Urinary bladder (tissue), 4 donors: ENCODE results near the gene SORCS2. TPM values are rescaled to one million over a fixed set of nuclear protein-coding genes. Genes with fewer than 3 reads are reported as not detected.

Source experiments
- DNase-seq: peaks from one replicate; pipeline ENCODE4 v3.0.0-alpha.2; 2015; ENCODE audit errors: extremely low spot score
- H3K27ac ChIP-seq: one replicate; pipeline ENCODE4 v1.5.1; 2013; ENCODE audit warnings: low read depth, mild to moderate bottlenecking, moderate library complexity
- H3K36me3 ChIP-seq: one replicate; pipeline ENCODE4 v1.6.1; 2013; ENCODE audit warnings: mild to moderate bottlenecking, moderate library complexity; ENCODE audit not compliant: insufficient read depth
- H3K4me1 ChIP-seq: one replicate; pipeline ENCODE4 v1.6.1; 2013; ENCODE audit warnings: mild to moderate bottlenecking, moderate library complexity; ENCODE audit not compliant: insufficient read depth
- H3K4me3 ChIP-seq: one replicate; pipeline ENCODE4 v1.5.1; 2013; ENCODE audit warnings: low read depth, low read length
- WGBS: extraction: QIAGEN DNeasy Blood & Tissue Kit; methylation state at CpG from one replicate; pipeline ENCODE4 v1.1.7; 2013; 5-methylcytosine and 5-hydroxymethylcytosine counted together
- polyA plus RNA-seq: library from polyadenylated mRNA; stranded (reverse); fragments of 200-250 nt; gene quantifications from one replicate; pipeline ENCODE4 v1.2.3, GENCODE V29; 2013
- total RNA-seq: library from RNA; depleted of rRNA; stranded (reverse); fragments of >200 nt; gene quantifications from one replicate; pipeline ENCODE4 v1.2.3, GENCODE V29; 2014
- donor health status: healthy with polysubstance abuse.
- donor health status: healthy.

The SORCS2 gene
- total and polyA plus RNA-seq, 2 donors = 5.3 to 10.8 TPM

- Histone ChIP-seq H3K4me1 (peaks cover 2% of the 10 kb centered on the region), H3K4me3 (no peak overlapping the region), H3K36me3 (no peaks in the 10 kb centered on the region), H3K27ac (no peak overlapping the region)
- WGBS = 80% methylated on average over 8 of the region's 8 CpGs
- DNase-seq = no peak
These were observed 460.1 kb downstream of the SORCS2 start for GRCh38 chr4:7652451-7652881.

GRCh38 chr4:7652906-7653305 lies 460.6 kb downstream of the SORCS2 start:
- Histone ChIP-seq H3K27ac (no peak overlapping the region), H3K4me3 (no peak overlapping the region), H3K36me3 (no peaks in the 10 kb centered on the region), H3K4me1 (peaks cover 2% of the 10 kb centered on the region)
- DNase-seq = no peak
- 86% methylated on average over 3 of the region's 3 CpGs for WGBS

GRCh38 chr4:7653510-7654369 lies 461.4 kb downstream of the SORCS2 start:
- Histone ChIP-seq H3K27ac (no peak overlapping the region), H3K4me1 (peaks cover 2% of the 10 kb centered on the region), H3K4me3 (no peak overlapping the region), H3K36me3 (no peaks in the 10 kb centered on the region)
- WGBS = 82% methylated on average over 23 of the region's 23 CpGs
- no peak for DNase-seq

GRCh38 chr4:7654550-7655445 lies 462.5 kb downstream of the SORCS2 start:
- DNase-seq = no peak
- Histone ChIP-seq H3K36me3 (no peaks in the 10 kb centered on the region), H3K4me1 (peaks cover 2% of the 10 kb centered on the region), H3K27ac (no peak overlapping the region), H3K4me3 (no peak overlapping the region)
- WGBS = 93% methylated on average over 25 of the region's 25 CpGs

GRCh38 chr4:7655511-7656243 lies 463.3 kb downstream of the SORCS2 start:
- H3K36me3 ChIP-seq = no peaks in the 10 kb centered on the region
- H3K27ac ChIP-seq = no peak overlapping the region
- 68% methylated on average over 32 of the region's 32 CpGs for WGBS
- H3K4me1 ChIP-seq = peaks cover 2% of the 10 kb centered on the region
- DNase-seq = no peak
- H3K4me3 ChIP-seq = no peak overlapping the region

GRCh38 chr4:7656244-7656800 lies 464.0 kb downstream of the SORCS2 start:
- no peak for DNase-seq
- Histone ChIP-seq H3K4me3 (no peak overlapping the region), H3K4me1 (peaks cover 2% of the 10 kb centered on the region), H3K36me3 (no peaks in the 10 kb centered on the region), H3K27ac (no peak overlapping the region)
- WGBS = 94% methylated on average over 17 of the region's 17 CpGs

GRCh38 chr4:7657545-7658297 lies 465.4 kb downstream of the SORCS2 start:
- 98% methylated on average over 6 of the region's 6 CpGs for WGBS
- no peak overlapping the region for H3K27ac ChIP-seq

GRCh38 chr4:7658341-7659204 lies 466.2 kb downstream of the SORCS2 start:
- H3K4me3 ChIP-seq = no peak overlapping the region
- no peak overlapping the region for H3K27ac ChIP-seq
- H3K36me3 ChIP-seq = no peaks in the 10 kb centered on the region
- no peak for DNase-seq
- WGBS = 91% methylated on average over 5 of the region's 5 CpGs
- H3K4me1 ChIP-seq = no peaks in the 10 kb centered on the region

More at GRCh38 chr4:7657545-7658297, 465.4 kb downstream of the SORCS2 start:
- DNase-seq = no peak
- no peak overlapping the region for H3K4me3 ChIP-seq
- H3K36me3 ChIP-seq = no peaks in the 10 kb centered on the region
- peaks cover 2% of the 10 kb centered on the region for H3K4me1 ChIP-seq

- Histone ChIP-seq H3K27ac (no peak overlapping the region), H3K36me3 (no peaks in the 10 kb centered on the region), H3K4me3 (no peak overlapping the region), H3K4me1 (no peaks in the 10 kb centered on the region)
- DNase-seq = no peak
- 91% methylated on average over 8 of the region's 8 CpGs for WGBS
These were observed 467.3 kb downstream of the SORCS2 start for GRCh38 chr4:7659429-7660175.

GRCh38 chr4:7660176-7661039 lies 468.1 kb downstream of the SORCS2 start:
- no peak for DNase-seq
- no peak overlapping the region for H3K4me3 ChIP-seq
- WGBS = 80% methylated on average over 14 of the region's 14 CpGs
- no peaks in the 10 kb centered on the region for H3K36me3 ChIP-seq
- no peaks in the 10 kb centered on the region for H3K4me1 ChIP-seq
- no peak overlapping the region for H3K27ac ChIP-seq
